ENCODE measurements around the gene GNA12.

- TF ChIP-seq CTCF (IDR thresholded peaks at IDR 0.05) (no peak), POLR2A (IDR thresholded peaks at IDR 0.05) (no peak)
These were observed 40.4 kb downstream of the GNA12 start for GRCh38 chr7:2803755-2804154.

Measured in thyroid gland (tissue), 4 donors.